Type B pancreatic cell (in vitro differentiated cells): ENCODE data around the gene POLL. TPM values are rescaled to one million over a fixed set of nuclear protein-coding genes. Genes with fewer than 3 reads are reported as not detected.

ENCODE experiments used
- DNase-seq: peaks from one replicate; pipeline ENCODE4 v3.0.0; 2021; ENCODE audit warnings: mixed read lengths; ENCODE audit not compliant: unreplicated experiment; ENCODE audit errors: extremely low spot score
- H3K27ac Mint-ChIP-seq: 2 replicates; pipeline ENCODE4 v1.8.0; 2021; ENCODE audit warnings: mild to moderate bottlenecking, mixed read lengths
- H3K27me3 Mint-ChIP-seq: 2 replicates; pipeline ENCODE4 v1.8.0; 2021; ENCODE audit warnings: mixed read lengths
- H3K36me3 Mint-ChIP-seq: 2 replicates; pipeline ENCODE4 v1.8.0; 2021; ENCODE audit warnings: mixed read lengths
- H3K4me1 Mint-ChIP-seq: one replicate; pipeline ENCODE4 v1.8.0; 2021; ENCODE audit warnings: mixed read lengths; ENCODE audit not compliant: unreplicated experiment
- H3K4me3 Mint-ChIP-seq: 2 replicates; pipeline ENCODE4 v1.8.0; 2021; ENCODE audit warnings: mild to moderate bottlenecking, mixed read lengths
- H3K9me3 Mint-ChIP-seq: 2 replicates; pipeline ENCODE4 v1.8.0; 2021; ENCODE audit warnings: mixed read lengths
- CTCF ChIP-seq: fragments of 200-600 bp; sonication (generic); conservative IDR thresholded peaks from 2 replicates; pipeline ENCODE4 v1.5.0; 2021; ENCODE audit warnings: antibody characterized with exemption, mild to moderate bottlenecking
- total RNA-seq: library from RNA; stranded (reverse); gene quantifications from 2 replicates; pipeline ENCODE4 v1.2.1, GENCODE V29; 2021; ENCODE audit warnings: low replicate concordance

POLL gene
- total RNA-seq, 1 donor from 2014 or later = 39.3 TPM

DNA sequence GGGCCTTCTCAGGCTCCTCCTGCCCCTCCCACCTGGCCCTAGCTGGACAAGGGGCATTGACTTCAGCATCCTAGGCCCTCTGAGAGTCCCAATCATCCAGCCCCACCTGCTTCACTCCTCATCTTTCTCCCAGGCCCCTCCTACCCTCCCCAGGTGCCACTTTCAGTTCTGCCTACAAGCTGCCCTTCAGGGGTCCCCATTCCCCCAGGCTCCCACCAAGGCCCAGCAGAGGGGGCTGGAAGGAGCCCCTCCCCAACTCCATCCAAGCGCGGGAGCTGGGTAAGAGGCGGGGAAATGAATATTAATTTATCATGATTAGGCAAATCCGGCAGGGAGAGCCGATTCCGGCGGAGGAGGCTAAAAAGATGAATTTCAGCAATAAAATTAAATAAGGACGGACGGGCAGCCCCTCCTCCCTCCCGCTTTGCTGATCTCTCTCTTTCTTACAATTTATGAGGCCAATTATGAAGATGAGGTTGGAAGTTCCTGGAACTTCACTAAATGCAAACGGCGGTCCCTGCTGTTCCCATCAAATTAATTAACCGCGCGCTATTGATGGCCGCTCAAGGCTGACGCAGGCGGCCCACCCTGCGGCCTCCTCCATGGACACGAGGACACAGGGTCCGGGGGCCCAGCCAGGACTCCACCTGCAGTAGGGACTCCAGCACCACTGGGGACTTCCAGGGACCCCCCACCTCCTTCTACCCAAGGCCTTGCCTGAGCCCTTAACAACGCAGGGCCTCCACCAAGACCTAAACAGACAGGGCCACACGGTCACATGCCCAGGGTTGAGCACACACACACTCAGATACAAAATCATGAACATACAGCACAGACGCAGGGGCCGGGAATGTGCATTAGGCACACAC is 13.9 kb downstream of the POLL start:
- Mint-ChIP-seq H3K27me3 (peaks cover 28% of the 10 kb centered on the region), H3K4me3 (no peak overlapping the region), H3K9me3 (no peaks in the 10 kb centered on the region), H3K27ac (no peak overlapping the region), H3K4me1 (no peaks in the 10 kb centered on the region), H3K36me3 (no peaks in the 10 kb centered on the region)
- no peak for TF ChIP-seq CTCF
- DNase-seq = no peak

DNA sequence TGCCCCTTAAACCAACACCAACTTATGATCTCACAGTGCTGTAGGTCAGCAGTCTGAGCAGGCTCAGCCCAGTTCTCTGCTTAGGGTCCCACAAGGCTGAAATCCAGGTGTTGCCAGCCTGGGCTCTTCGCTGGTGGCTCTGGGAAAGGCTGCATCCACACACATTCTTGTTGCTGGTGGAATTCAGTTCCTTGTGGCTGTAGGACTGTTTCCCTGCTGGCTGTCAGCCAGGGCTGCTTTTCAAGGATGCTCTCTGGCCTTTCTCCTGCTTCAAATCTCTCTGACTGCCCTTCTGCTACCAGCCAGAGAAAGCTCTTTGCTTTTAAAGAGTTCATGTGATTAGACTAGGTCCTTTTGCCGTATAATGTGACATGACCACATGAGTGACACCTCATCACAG is 15.3 kb downstream of the POLL start:
- Mint-ChIP-seq H3K9me3 (no peaks in the 10 kb centered on the region), H3K4me1 (no peaks in the 10 kb centered on the region), H3K36me3 (no peaks in the 10 kb centered on the region), H3K27me3 (peaks cover 40% of the 10 kb centered on the region), H3K4me3 (no peak overlapping the region), H3K27ac (no peak overlapping the region)
- no peak for DNase-seq
- TF ChIP-seq CTCF = no peak

DNA sequence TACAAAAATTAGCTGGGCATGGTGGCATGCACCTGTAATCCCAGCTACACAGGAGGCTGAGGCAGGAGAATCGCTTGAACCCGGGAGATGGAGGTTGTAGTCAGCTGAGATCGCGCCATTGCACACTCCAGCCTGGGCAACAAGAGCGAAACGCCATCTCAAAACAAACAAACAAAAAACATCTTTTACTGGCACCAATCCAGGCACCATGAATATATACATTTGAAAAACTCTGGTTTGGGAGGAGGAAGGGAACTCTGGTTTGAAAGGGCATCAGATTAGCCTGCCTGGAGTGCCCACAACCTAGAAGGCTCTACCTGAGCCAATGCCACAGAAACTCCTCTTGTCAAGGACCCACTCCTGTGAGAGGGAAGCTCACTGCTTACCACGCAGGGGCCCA is 15.9 kb downstream of the POLL start:
- TF ChIP-seq CTCF = no peak
- H3K9me3 Mint-ChIP-seq = no peaks in the 10 kb centered on the region
- no peak for DNase-seq
- H3K4me3 Mint-ChIP-seq = no peak overlapping the region
- no peaks in the 10 kb centered on the region for H3K4me1 Mint-ChIP-seq
- H3K27me3 Mint-ChIP-seq = peaks cover 47% of the 10 kb centered on the region
- no peaks in the 10 kb centered on the region for H3K36me3 Mint-ChIP-seq
- no peak overlapping the region for H3K27ac Mint-ChIP-seq

DNA sequence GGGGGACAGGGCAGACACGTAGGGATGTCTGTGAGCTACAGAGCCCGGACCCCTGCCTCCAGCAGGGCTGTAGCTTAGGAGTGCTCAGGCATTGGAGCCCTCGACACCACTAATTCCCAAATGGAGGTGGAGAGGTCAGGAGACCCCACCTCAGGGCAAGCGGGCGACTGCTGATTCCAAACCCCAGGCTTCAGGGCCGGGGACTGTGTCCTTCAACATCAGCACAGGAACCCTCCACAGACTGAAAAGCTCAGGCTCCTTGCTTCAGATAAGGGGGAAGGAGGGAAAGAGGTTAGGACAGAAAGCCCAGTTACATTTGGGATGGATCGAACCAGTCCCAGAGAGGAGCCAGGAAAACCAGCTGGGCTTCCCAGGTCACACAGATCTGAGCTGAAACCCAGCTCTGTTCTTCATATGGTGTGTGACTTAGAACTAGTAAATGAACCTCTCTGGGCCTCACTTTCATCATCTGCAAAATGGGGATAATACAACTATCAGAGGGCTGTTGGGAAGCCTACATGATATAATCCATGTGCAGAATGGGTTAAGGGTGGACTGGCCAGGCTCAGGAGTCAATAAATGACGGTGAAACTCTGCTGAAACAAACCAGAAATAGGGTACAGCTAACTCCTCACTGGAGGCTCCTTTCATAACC is 16.7 kb downstream of the POLL start:
- H3K36me3 Mint-ChIP-seq = no peaks in the 10 kb centered on the region
- TF ChIP-seq CTCF = no peak
- no peak for DNase-seq
- H3K9me3 Mint-ChIP-seq = no peaks in the 10 kb centered on the region
- H3K4me1 Mint-ChIP-seq = peaks cover 3% of the 10 kb centered on the region
- peaks cover 53% of the 10 kb centered on the region for H3K27me3 Mint-ChIP-seq
- peak overlapping the region; percentile 59 for H3K4me3 Mint-ChIP-seq
- H3K27ac Mint-ChIP-seq = no peak overlapping the region

DNA sequence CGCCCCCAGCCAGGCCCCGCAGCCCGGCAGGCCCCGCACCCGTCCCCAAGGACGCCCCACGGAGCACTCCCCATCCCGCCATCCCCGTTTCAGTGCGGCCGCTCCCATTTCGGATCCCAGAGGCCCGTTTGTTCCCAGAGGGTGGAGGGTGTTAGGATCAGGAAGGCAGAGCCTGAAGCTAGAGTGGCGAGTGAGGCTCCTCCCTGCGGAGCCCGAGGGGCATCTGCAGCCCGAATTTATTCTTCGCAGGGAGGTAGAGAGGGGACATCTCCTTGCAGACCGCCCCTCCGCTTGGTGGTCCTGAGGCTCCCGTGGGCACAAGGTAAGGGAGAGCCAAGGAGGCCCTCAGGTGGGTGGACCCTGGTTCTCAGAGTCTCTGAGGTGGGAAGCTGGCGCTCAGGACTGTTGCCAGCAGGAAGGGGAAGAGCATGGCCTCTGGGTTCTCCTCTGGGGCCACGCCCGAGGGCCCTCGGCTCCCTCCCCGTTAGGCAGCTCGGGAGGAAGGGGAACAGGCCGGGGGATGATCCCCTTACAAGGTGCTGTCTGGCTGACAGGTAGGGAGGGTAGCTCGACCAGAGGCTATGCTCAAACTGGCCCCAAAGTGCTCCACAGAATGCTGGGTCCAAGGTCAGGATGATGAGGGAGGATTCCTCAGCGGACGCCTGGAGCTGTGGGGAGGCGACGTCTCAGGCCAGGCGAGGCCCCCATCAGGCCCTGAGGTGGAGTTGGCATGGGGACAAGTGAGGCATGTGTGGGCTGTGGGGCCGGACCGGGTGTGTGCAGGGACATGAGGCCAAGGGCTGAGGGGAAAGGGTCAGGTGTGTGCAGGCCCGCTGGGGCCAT is 17.4 kb downstream of the POLL start:
- TF ChIP-seq CTCF = no peak
- H3K4me3 Mint-ChIP-seq = peak overlapping the region; percentile 82
- no peaks in the 10 kb centered on the region for H3K9me3 Mint-ChIP-seq
- no peaks in the 10 kb centered on the region for H3K36me3 Mint-ChIP-seq
- no peak overlapping the region for H3K27ac Mint-ChIP-seq
- H3K27me3 Mint-ChIP-seq = peaks cover 60% of the 10 kb centered on the region
- no peak for DNase-seq
- H3K4me1 Mint-ChIP-seq = peaks cover 8% of the 10 kb centered on the region
